HepG2 (cell line): Measurements from ENCODE around the gene DDRGK1. TPM values are rescaled to one million over a fixed set of nuclear protein-coding genes. Genes with fewer than 3 reads are reported as not detected.
A peak's percentile ranks its signal among the peaks of the same experiment; 100 is the strongest.

Source experiments
- ATAC-seq: fragments of 200-7000 bp; cut with Tn5 transposase; 3 replicates; pipeline ENCODE4 v1.9.1; 2020; ENCODE audit warnings: mild to moderate bottlenecking, moderate library complexity
- BruUV-seq: library from RNA; stranded (reverse); fragments of 400-500 nt; replicated peaks from 2 replicates; lab custom pipeline; 2021; lab: Mats Ljungman, UMichigan
- CTCF ChIA-PET: fragments of 300-600 bp; formaldehyde crosslinking; extraction: SDS; loops from one replicate; lab custom pipeline; 2021; ENCODE audit warnings: low total read pairs, inconsistent platforms, low intra/inter-chr PET ratio; lab: Yijun Ruan, JAX
- POLR2A ChIA-PET: fragments of 350-600 bp; sonication (Branson Sonifier 250); formaldehyde crosslinking; loops from one replicate; lab custom pipeline; 2020; ENCODE audit warnings: antibody characterized with exemption, inconsistent platforms; lab: Yijun Ruan, JAX
- DNase-seq: peaks from one replicate; pipeline ENCODE4 v3.0.0-alpha.2; 2015; ENCODE audit warnings: low spot score
- FAIRE-seq: peaks from 3 replicates; lab custom pipeline; 2011; peaks lifted over from hg19 to GRCh38; lab: Jason Lieb, UNC
- H2AFZ ChIP-seq: one replicate; pipeline ENCODE4 v1.6.1; 2011; ENCODE audit warnings: low read length, inconsistent platforms
- H3K27ac ChIP-seq: fragments of 300-600 bp; 3 replicates; pipeline ENCODE4 v1.8.0; 2011; ENCODE audit warnings: mixed run types, mild to moderate bottlenecking, mixed read lengths, low read length, inconsistent platforms; ENCODE audit not compliant: insufficient read depth; ENCODE audit errors: extremely low read length
- H3K27me3 ChIP-seq, 2 experiments: fragments of 200-600 bp in 1 of 2; 2 replicates in 1 of 2; 3 replicates in 1 of 2; pipeline versions ENCODE4 v1.6.0 to v1.8.0; 2011; ENCODE audit warnings: low read length in 2 of 2, mild to moderate bottlenecking in 2 of 2, moderate library complexity in 2 of 2, inconsistent platforms in 1 of 2; ENCODE audit not compliant: insufficient read depth in 2 of 2, control insufficient read depth in 1 of 2
- H3K36me3 ChIP-seq, 2 experiments: fragments of 200-600 bp in 1 of 2; replicated peaks in 1 of 2; 2 replicates in 1 of 2; 3 replicates in 1 of 2; pipeline versions ENCODE4 v1.5.1 to v1.8.0; 2011; ENCODE audit warnings: low read length in 2 of 2, inconsistent platforms in 1 of 2; ENCODE audit not compliant: insufficient read depth in 2 of 2, control insufficient read depth in 1 of 2
- H3K4me1 ChIP-seq: 2 replicates; pipeline ENCODE4 v1.5.1; 2012; ENCODE audit warnings: low read length, inconsistent platforms; ENCODE audit not compliant: insufficient read depth
- H3K4me2 ChIP-seq: 2 replicates; pipeline ENCODE4 v1.6.0; 2011; ENCODE audit warnings: low read depth, low read length, inconsistent platforms
- H3K4me3 ChIP-seq, 3 experiments: fragments of 200-600 bp in 1 of 3; sonication (generic), shearing (Covaris generic) in 1 of 3; replicated peaks in 1 of 3; 2 replicates each; pipeline ENCODE4 v1.5.1; 2011 to 2016; ENCODE audit warnings: low read length in 3 of 3, inconsistent platforms in 2 of 3, low read depth in 2 of 3, mild to moderate bottlenecking in 2 of 3, control low read depth in 1 of 3, mixed read lengths in 1 of 3; ENCODE audit not compliant: insufficient read depth in 1 of 3
- H3K79me2 ChIP-seq: one replicate; pipeline ENCODE4 v1.6.1; 2011; ENCODE audit warnings: low read length, inconsistent platforms; ENCODE audit not compliant: insufficient read depth
- H3K9ac ChIP-seq: 2 replicates; pipeline ENCODE4 v1.6.0; 2011; ENCODE audit warnings: mild to moderate bottlenecking, low read depth, low read length, inconsistent platforms; ENCODE audit not compliant: insufficient read depth
- H3K9me3 ChIP-seq: 2 replicates; pipeline ENCODE4 v1.5.1; 2012; ENCODE audit warnings: mild to moderate bottlenecking, low read length
- H4K20me1 ChIP-seq: 2 replicates; pipeline ENCODE4 v1.6.0; 2011; ENCODE audit warnings: inconsistent platforms, mild to moderate bottlenecking, low read length, moderate library complexity; ENCODE audit not compliant: insufficient read depth
- ATF1 ChIP-seq: IDR thresholded peaks from 2 replicates; pipeline ENCODE4 v1.6.1; 2016; ENCODE audit warnings: mild to moderate bottlenecking, control low read depth
- BORCS8-MEF2B ChIP-seq: sonication (generic); formaldehyde crosslinking; IDR thresholded peaks from 2 replicates; pipeline ENCODE4 v1.8.0; 2022; ENCODE audit warnings: mild to moderate bottlenecking, missing genetic modification reagents
- CREM ChIP-seq, 2 experiments: sonication (generic) in 1 of 2; formaldehyde crosslinking in 1 of 2; IDR thresholded peaks; 2 replicates each; pipeline versions ENCODE4 v1.4.0 to v1.6.1; 2016 to 2020; ENCODE audit warnings: antibody characterized with exemption in 1 of 2, mild to moderate bottlenecking in 1 of 2, missing genetic modification reagents in 1 of 2
- DMAP1 ChIP-seq: IDR thresholded peaks from 2 replicates; pipeline ENCODE4 v1.6.1; 2016
- EEA1 ChIP-seq: sonication (generic); formaldehyde crosslinking; IDR thresholded peaks from 2 replicates; pipeline ENCODE4 v1.5.1; 2020; ENCODE audit warnings: mild to moderate bottlenecking, missing genetic modification reagents, borderline replicate concordance
- HDAC1 ChIP-seq: sonication (generic); formaldehyde crosslinking; IDR thresholded peaks from 2 replicates; pipeline ENCODE4 v1.5.1; 2020; ENCODE audit warnings: mild to moderate bottlenecking, missing genetic modification reagents
- KDM5A ChIP-seq: fragments of 200-600 bp; sonication (generic); IDR thresholded peaks from 2 replicates; pipeline ENCODE4 v1.7.0; 2018; ENCODE audit warnings: antibody characterized with exemption, mild to moderate bottlenecking, low read length, borderline replicate concordance
- NAIF1 ChIP-seq: sonication (generic); formaldehyde crosslinking; IDR thresholded peaks from 2 replicates; pipeline ENCODE4 v1.5.0; 2020; ENCODE audit warnings: mild to moderate bottlenecking, missing genetic modification reagents, borderline replicate concordance
- NCOA2 ChIP-seq: sonication (generic); formaldehyde crosslinking; IDR thresholded peaks from 2 replicates; pipeline ENCODE4 v1.8.0; 2022; ENCODE audit warnings: inconsistent platforms
- NCOA5 ChIP-seq: sonication (generic); formaldehyde crosslinking; IDR thresholded peaks from 2 replicates; pipeline ENCODE4 v1.4.0; 2020; ENCODE audit warnings: missing genetic modification reagents
- RXRA ChIP-seq: sonication (generic); formaldehyde crosslinking; IDR thresholded peaks from 2 replicates; pipeline ENCODE4 v1.5.1; 2020; ENCODE audit warnings: missing genetic modification reagents
- SALL1 ChIP-seq: sonication (generic); formaldehyde crosslinking; IDR thresholded peaks from 2 replicates; pipeline ENCODE4 v1.8.0; 2022; ENCODE audit warnings: mild to moderate bottlenecking, missing genetic modification reagents
- SAP130 ChIP-seq: IDR thresholded peaks from 2 replicates; pipeline ENCODE4 v1.6.1; 2016; ENCODE audit warnings: low read depth
- ZBTB38 ChIP-seq: sonication (generic); formaldehyde crosslinking; IDR thresholded peaks from 2 replicates; pipeline ENCODE4 v1.5.1; 2020; ENCODE audit warnings: mild to moderate bottlenecking, missing genetic modification reagents
- ZC3H13 ChIP-seq: sonication (generic); formaldehyde crosslinking; IDR thresholded peaks from 2 replicates; pipeline ENCODE4 v1.8.1; 2023; ENCODE audit warnings: mild to moderate bottlenecking, missing genetic modification reagents, moderate library complexity
- ZC3H4 ChIP-seq: sonication (generic); formaldehyde crosslinking; IDR thresholded peaks from 2 replicates; pipeline ENCODE4 v1.4.0; 2020; ENCODE audit warnings: missing genetic modification reagents, borderline replicate concordance
- ZEB1 ChIP-seq: IDR thresholded peaks from 2 replicates; pipeline ENCODE4 v1.6.1; 2012; ENCODE audit warnings: mild to moderate bottlenecking, low read depth, inconsistent platforms; ENCODE audit not compliant: insufficient replicate concordance
- ZNF143 ChIP-seq: sonication (generic); formaldehyde crosslinking; IDR thresholded peaks from 2 replicates; pipeline ENCODE4 v1.4.0; 2020; ENCODE audit warnings: missing genetic modification reagents
- ZNF24 ChIP-seq: fragments of 450-650 bp; IDR thresholded peaks from 2 replicates; pipeline ENCODE4 v1.6.1; 2017; ENCODE audit warnings: antibody characterized with exemption, mild to moderate bottlenecking
- ZNF501 ChIP-seq: sonication (generic); formaldehyde crosslinking; IDR thresholded peaks from 2 replicates; pipeline ENCODE4 v1.5.1; 2020; ENCODE audit warnings: mild to moderate bottlenecking, moderate library complexity, missing genetic modification reagents
- ZNF564 ChIP-seq: sonication (generic); formaldehyde crosslinking; IDR thresholded peaks from 2 replicates; pipeline ENCODE4 v1.8.1; 2023; ENCODE audit warnings: mild to moderate bottlenecking, missing genetic modification reagents
- ZNF569 ChIP-seq: sonication (generic); formaldehyde crosslinking; IDR thresholded peaks from 2 replicates; pipeline ENCODE4 v1.5.0; 2020; ENCODE audit warnings: mild to moderate bottlenecking, missing genetic modification reagents, moderate library complexity, borderline replicate concordance
- ZNF816 ChIP-seq: sonication (generic); formaldehyde crosslinking; IDR thresholded peaks from 2 replicates; pipeline ENCODE4 v1.8.0; 2022; ENCODE audit warnings: missing genetic modification reagents, mild to moderate bottlenecking, borderline replicate concordance
- ZNF883 ChIP-seq: sonication (generic); formaldehyde crosslinking; IDR thresholded peaks from 2 replicates; pipeline ENCODE4 v1.5.1; 2020; ENCODE audit warnings: mild to moderate bottlenecking, missing genetic modification reagents; ENCODE audit errors: not compliant biosample characterization
- ZSCAN30 ChIP-seq: sonication (generic); formaldehyde crosslinking; IDR thresholded peaks from 2 replicates; pipeline ENCODE4 v1.5.0; 2020; ENCODE audit warnings: mild to moderate bottlenecking, missing genetic modification reagents
- WGBS: methylation state at CpG from one replicate; pipeline ENCODE4 v1.1.6; 2017; ENCODE audit warnings: low lambda C conversion rate; 5-methylcytosine and 5-hydroxymethylcytosine counted together
- in situ Hi-C: cut with HindIII; loops from 2 replicates; pipeline ENCODE4 v1.10.0; 2017; ENCODE audit warnings: low pct_unique_long_range_greater_than_20kb; ENCODE audit not compliant: extremely low pct_ligation_motif_present
- intact Hi-C: fragments of 100-400 bp; cut with micrococcal nuclease; formaldehyde crosslinking; loops from one replicate; pipeline ENCODE4 v1.10.0; 2022; ENCODE audit not compliant: unreplicated experiment
- polyA plus RNA-seq, 8 experiments: library from polyadenylated mRNA; depleted of rRNA in 3 of 8; stranded (reverse) in 7 of 8; unstranded in 1 of 8; fragments of >200 nt; fragmentation: Illumina TruSeq in 4 of 8; extraction: Trizol in 4 of 8; gene quantifications; 2 replicates each; pipeline versions ENCODE4 v1.2.1 to v1.2.3, GENCODE V29; 2011 to 2016; ENCODE audit warnings: low read depth in 4 of 8, missing spikeins in 1 of 8, mixed read lengths in 1 of 8; ENCODE audit not compliant: insufficient read depth in 1 of 8
- total RNA-seq, 5 experiments: library from RNA; depleted of rRNA; stranded (reverse); fragments of >200 nt; fragmentation: Illumina TruSeq; extraction: Trizol; gene quantifications; 2 replicates each; pipeline ENCODE4 v1.2.3, GENCODE V29; 2016; ENCODE audit warnings: low read depth in 1 of 5

Gene DDRGK1
- total and polyA plus RNA-seq, 2 of the 13 experiments (the other 11 are each of a cell fraction or from before 2014, with no cell fraction given) = 96.7 to 149 TPM

GRCh38 chr20:3162080-3162611 is 42.3 kb downstream of the DDRGK1 start (continued):
- TF ChIP-seq ZC3H4 (CRISPR knock-in tag) (peak; percentile 59; the same call in 1 of the 2 replicates), ZSCAN30 (no peak), BORCS8-MEF2B (CRISPR knock-in tag) (no peak), NAIF1 (no peak; the same call in 1 of the 2 replicates), ZNF24 (no peak), ATF1 (no peak)

GRCh38 chr20:3161316-3162079 is 43.0 kb downstream of the DDRGK1 start:
- no TSS peak for BruUV-seq
- ChIA-PET POLR2A (interaction anchor here (0.6 to 6.6 kb wide), 12 partner anchors 9 to 58 kb away, joined by 3 to 81 read pairs (median 7); partner anchors contain the start of genes ITPA and LZTS3), CTCF (no interaction called here)
- Histone ChIP-seq H3K36me3 (peaks cover 0 to 2% of the 10 kb centered on the region in 2 experiments; a peak in 1 of 5 replicates), H3K4me3 (peak overlapping the region; percentile 0 to 59 (median 29); a peak in 5 of 6 replicates), H3K9me3 (no peaks in the 10 kb centered on the region), H3K79me2 (peaks cover 34% of the 10 kb centered on the region), H3K27ac (peak overlapping the region; percentile 25), H3K27me3 (no peaks in the 10 kb centered on the region; a peak in 1 of 5 replicates), H3K4me1 (peaks cover 61% of the 10 kb centered on the region), H2AFZ (peak overlapping the region; percentile 1), H4K20me1 (peaks cover 27% of the 10 kb centered on the region), H3K4me2 (peak overlapping the region; percentile 90), H3K9ac (peak overlapping the region; percentile 52)
- DNase-seq (peak; percentile 54), FAIRE-seq (peak; percentile 64), ATAC-seq (peak; percentile 11)
- intact Hi-C loops = loop anchor here (1.0 to 10.0 kb wide), 2 partner anchors 10 to 83 kb away; no protein-coding TSS in a partner anchor
- in situ Hi-C loops = no loop called here
- WGBS = 40% methylated on average over 5 of the region's 5 CpGs
- peak; percentile 70 for TF ChIP-seq ZNF143 (CRISPR knock-in tag)
- TF ChIP-seq NCOA2 (CRISPR knock-in tag) = no peak
- TF ChIP-seq ZBTB38 (CRISPR knock-in tag) = no peak
- TF ChIP-seq ZNF569 (CRISPR knock-in tag) = no peak
- 0 out of 2 replicates have a peak, but pooled peaks have one; percentile 11 for TF ChIP-seq ZC3H13 (CRISPR knock-in tag)
- no peak for TF ChIP-seq KDM5A
- TF ChIP-seq ZNF883 (CRISPR knock-in tag) = peak; percentile 44
- no peak for TF ChIP-seq DMAP1
- TF ChIP-seq ZNF564 (CRISPR knock-in tag) = no peak
- no peak for TF ChIP-seq NCOA5 (CRISPR knock-in tag)
- TF ChIP-seq ZNF501 = peak; percentile 60; the same call in 1 of the 2 replicates
- TF ChIP-seq CREM (IDR thresholded peaks at IDR 0.05) = no peak
- no peak for TF ChIP-seq CREM (CRISPR knock-in tag; IDR thresholded peaks at IDR 0.05)
- TF ChIP-seq RXRA (CRISPR knock-in tag) = no peak
- no peak for TF ChIP-seq EEA1 (CRISPR knock-in tag)
- peak; percentile 40; the same call in 1 of the 2 replicates for TF ChIP-seq HDAC1 (CRISPR knock-in tag)
- peak; percentile 30 for TF ChIP-seq SAP130 (CRISPR knock-in tag)
- TF ChIP-seq SALL1 (CRISPR knock-in tag) = peak; percentile 44
- no peak for TF ChIP-seq ZEB1
- no peak for TF ChIP-seq ZNF816 (CRISPR knock-in tag)
